Stomach smooth muscle (tissue), 2 donors: ENCODE results near the gene VARS2.

ENCODE experiments used
- H3K27ac ChIP-seq: one replicate; pipeline ENCODE4 v1.7.0; 2013; ENCODE audit warnings: mild to moderate bottlenecking, low read length, inconsistent platforms
- H3K27me3 ChIP-seq, 2 donors: one replicate each; pipeline ENCODE4 v1.7.0; 2013; ENCODE audit warnings: low read length in 2 of 2; ENCODE audit not compliant: insufficient read depth in 2 of 2, control insufficient read depth in 1 of 2
- H3K36me3 ChIP-seq, 2 donors: one replicate each; pipeline ENCODE4 v1.7.0; 2013; ENCODE audit warnings: low read length in 2 of 2; ENCODE audit not compliant: control insufficient read depth in 2 of 2, insufficient read depth in 2 of 2
- H3K4me1 ChIP-seq: one replicate; pipeline ENCODE4 v1.7.0; 2013; ENCODE audit warnings: low read length; ENCODE audit not compliant: control insufficient read depth, insufficient read depth
- H3K4me3 ChIP-seq, 2 donors: one replicate each; pipeline ENCODE4 v1.7.0; 2013; ENCODE audit warnings: low read length in 2 of 2
- H3K9ac ChIP-seq, 2 donors: one replicate each; pipeline ENCODE4 v1.7.0; 2013; ENCODE audit warnings: low read length in 2 of 2, mild to moderate bottlenecking in 1 of 2
- H3K9me3 ChIP-seq, 2 donors: one replicate each; pipeline ENCODE4 v1.7.0; 2013; ENCODE audit warnings: low read length in 2 of 2; ENCODE audit not compliant: control insufficient read depth in 2 of 2
- donor health status: healthy.
- donor health status: Pancreatic carcinoma.

Gene VARS2

GRCh38 chr6:30945281-30945680 is 31.2 kb downstream of the VARS2 start:
- Histone ChIP-seq H3K9ac (no peak overlapping the region), H3K4me3 (no peak overlapping the region), H3K27me3 (peaks cover 3 to 7% of the 10 kb centered on the region in 2 donors), H3K36me3 (no peaks in the 10 kb centered on the region), H3K27ac (no peak overlapping the region), H3K4me1 (peaks cover 7% of the 10 kb centered on the region), H3K9me3 (no peaks in the 10 kb centered on the region)

GRCh38 chr6:30947231-30947630 is 33.2 kb downstream of the VARS2 start:
- H3K27me3 ChIP-seq, result peaks cover 3 to 9% of the 10 kb centered on the region in 2 donors
- no peak overlapping the region for H3K4me3 ChIP-seq
- H3K27ac ChIP-seq, result no peak overlapping the region
- peaks cover 7% of the 10 kb centered on the region for H3K4me1 ChIP-seq
- H3K9me3 ChIP-seq, result peaks cover 0 to 4% of the 10 kb centered on the region in 2 donors
- no peak overlapping the region for H3K9ac ChIP-seq
- H3K36me3 ChIP-seq, result no peaks in the 10 kb centered on the region

GRCh38 chr6:30948811-30949210 is 34.8 kb downstream of the VARS2 start:
- Histone ChIP-seq H3K4me3 (no peak overlapping the region), H3K9ac (no peak overlapping the region), H3K4me1 (no peaks in the 10 kb centered on the region), H3K27ac (no peak overlapping the region), H3K27me3 (peaks cover 3 to 6% of the 10 kb centered on the region in 2 donors), H3K36me3 (no peaks in the 10 kb centered on the region), H3K9me3 (peaks cover 0 to 4% of the 10 kb centered on the region in 2 donors)

- peaks cover 4% of the 10 kb centered on the region for H3K4me1 ChIP-seq
- peaks cover 24% of the 10 kb centered on the region in 2 donors for H3K27me3 ChIP-seq
- no peak overlapping the region for H3K27ac ChIP-seq
- H3K36me3 ChIP-seq, result no peaks in the 10 kb centered on the region
- H3K9me3 ChIP-seq, result peaks cover 0 to 4% of the 10 kb centered on the region in 2 donors
- no peak overlapping the region for H3K9ac ChIP-seq
- no peak overlapping the region for H3K4me3 ChIP-seq
Measured at GRCh38 chr6:30951907-30952469, 38.0 kb downstream of the VARS2 start.

- Histone ChIP-seq H3K4me3 (peak overlapping the region; percentile 52 to 66), H3K9me3 (peaks cover 0 to 4% of the 10 kb centered on the region in 2 donors), H3K9ac (no peak overlapping the region), H3K27me3 (peaks cover 24 to 26% of the 10 kb centered on the region in 2 donors), H3K27ac (no peak overlapping the region), H3K4me1 (peaks cover 4% of the 10 kb centered on the region), H3K36me3 (no peaks in the 10 kb centered on the region)
Measured at GRCh38 chr6:30954631-30955366, 40.8 kb downstream of the VARS2 start.

- H3K9me3 ChIP-seq, result peaks cover 0 to 4% of the 10 kb centered on the region in 2 donors
- no peak overlapping the region for H3K27ac ChIP-seq
- H3K4me1 ChIP-seq, result peaks cover 4% of the 10 kb centered on the region
- H3K9ac ChIP-seq, result peak overlapping the region in 1 of 2 donors; percentile 42
- H3K27me3 ChIP-seq, result peaks cover 24 to 26% of the 10 kb centered on the region in 2 donors
- H3K36me3 ChIP-seq, result no peaks in the 10 kb centered on the region
- peak overlapping the region; percentile 52 to 66 for H3K4me3 ChIP-seq
Measured at GRCh38 chr6:30955367-30956042, 41.5 kb downstream of the VARS2 start.

GRCh38 chr6:30957716-30958115 is 43.7 kb downstream of the VARS2 start:
- no peak overlapping the region for H3K4me3 ChIP-seq
- peaks cover 24% of the 10 kb centered on the region in 2 donors for H3K27me3 ChIP-seq
- H3K9ac ChIP-seq, result no peak overlapping the region
- H3K27ac ChIP-seq, result no peak overlapping the region
- H3K4me1 ChIP-seq, result peaks cover 4% of the 10 kb centered on the region
- no peaks in the 10 kb centered on the region for H3K9me3 ChIP-seq
- H3K36me3 ChIP-seq, result no peaks in the 10 kb centered on the region

GRCh38 chr6:30960907-30961673 is 47.1 kb downstream of the VARS2 start:
- no peak overlapping the region for H3K27ac ChIP-seq
- H3K4me1 ChIP-seq, result no peaks in the 10 kb centered on the region
- no peak overlapping the region for H3K9ac ChIP-seq
- H3K27me3 ChIP-seq, result peaks cover 5 to 18% of the 10 kb centered on the region in 2 donors
- no peaks in the 10 kb centered on the region for H3K9me3 ChIP-seq
- H3K4me3 ChIP-seq, result no peak overlapping the region
- H3K36me3 ChIP-seq, result no peaks in the 10 kb centered on the region

GRCh38 chr6:30962716-30963115 is 48.7 kb downstream of the VARS2 start:
- H3K9ac ChIP-seq, result no peak overlapping the region

GRCh38 chr6:30963641-30964040 is 49.6 kb downstream of the VARS2 start:
- Histone ChIP-seq H3K27ac (no peak overlapping the region), H3K27me3 (peaks cover 0 to 8% of the 10 kb centered on the region in 2 donors), H3K36me3 (no peaks in the 10 kb centered on the region), H3K4me3 (no peak overlapping the region), H3K9ac (no peak overlapping the region), H3K4me1 (no peaks in the 10 kb centered on the region), H3K9me3 (no peaks in the 10 kb centered on the region)

More at GRCh38 chr6:30962716-30963115, 48.7 kb downstream of the VARS2 start:
- H3K4me3 ChIP-seq, result no peak overlapping the region
- peaks cover 0 to 11% of the 10 kb centered on the region in 2 donors for H3K27me3 ChIP-seq
- no peak overlapping the region for H3K27ac ChIP-seq
- no peaks in the 10 kb centered on the region for H3K9me3 ChIP-seq
- H3K36me3 ChIP-seq, result no peaks in the 10 kb centered on the region
- no peaks in the 10 kb centered on the region for H3K4me1 ChIP-seq
